GM12891 (cell line): Measurements from ENCODE around the gene OR56A4.
"Not testable (repeated sequence)": the region's sequence is repeated elsewhere in the genome, so short reads cannot be mapped to it uniquely, and the experiment has no call there.

Source experiments
- DNase-seq: peaks from one replicate; pipeline ENCODE4 v3.0.0; 2011; ENCODE audit warnings: low spot score; ENCODE audit not compliant: insufficient read length
- FAIRE-seq: peaks from 2 replicates; lab custom pipeline; 2011; peaks lifted over from hg19 to GRCh38; lab: Jason Lieb, UNC
- PAX5 ChIP-seq: IDR thresholded peaks from 2 replicates; pipeline ENCODE4 v1.6.1; 2011; ENCODE audit warnings: low read length, moderate library complexity, mild to moderate bottlenecking; ENCODE audit not compliant: insufficient read depth, severe bottlenecking
- POLR2A ChIP-seq: IDR thresholded peaks from 2 replicates; pipeline ENCODE4 v1.6.1; 2011; ENCODE audit warnings: low read depth, low read length, control low read depth
- POLR2AphosphoS5 ChIP-seq: IDR thresholded peaks from 2 replicates; pipeline ENCODE4 v1.6.1; 2011; ENCODE audit warnings: low read depth, low read length, control low read depth
- POU2F2 ChIP-seq: IDR thresholded peaks from 2 replicates; pipeline ENCODE4 v1.6.1; 2011; ENCODE audit warnings: low read depth, mild to moderate bottlenecking, control low read depth, low read length, moderate library complexity
- SPI1 ChIP-seq: IDR thresholded peaks from 2 replicates; pipeline ENCODE4 v1.6.1; 2011; ENCODE audit warnings: low read depth, low read length, control low read depth
- TAF1 ChIP-seq: IDR thresholded peaks from 2 replicates; pipeline ENCODE4 v1.6.1; 2011; ENCODE audit warnings: low read depth, low read length, control low read depth

The OR56A4 gene

GRCh38 chr11:5968394-5968793 is 38.4 kb downstream of the OR56A4 start, which contains the start of gene OR56A5:
OR56A5 (minus strand) TSS chr11:5968494; CDS start chr11:5968494, 0 bp downstream.
- FAIRE-seq, result no peak
- no peak for DNase-seq
- TF ChIP-seq TAF1 (no peak), POLR2AphosphoS5 (no peak), SPI1 (no peak), POU2F2 (no peak), PAX5 (no peak)

- TF ChIP-seq TAF1 (no peak), POLR2A (no peak), SPI1 (no peak), PAX5 (no peak), POLR2AphosphoS5 (no peak), POU2F2 (no peak)
- DNase-seq (no peak), FAIRE-seq (no peak)
Measured at GRCh38 chr11:5967708-5968107, 39.0 kb downstream of the OR56A4 start.

- FAIRE-seq, result no peak
- DNase-seq, result no peak
- TF ChIP-seq TAF1, result no peak
Measured at GRCh38 chr11:5966958-5967357, 39.8 kb downstream of the OR56A4 start.

GRCh38 chr11:5960704-5961320 is 45.9 kb downstream of the OR56A4 start:
- FAIRE-seq, DNase-seq: not testable (repeated sequence)

GRCh38 chr11:5955586-5955985 is 51.2 kb downstream of the OR56A4 start:
- DNase-seq (no peak), FAIRE-seq (no peak)
- no peak for TF ChIP-seq POLR2A
- TF ChIP-seq POLR2AphosphoS5, result no peak
- no peak for TF ChIP-seq PAX5
- TF ChIP-seq SPI1, result no peak
- no peak for TF ChIP-seq TAF1
- TF ChIP-seq POU2F2, result no peak
